WERI-Rb-1 (cell line): ENCODE data around the gene OSBPL10.

Source experiments
- DNase-seq: peaks from one replicate; pipeline ENCODE4 v3.0.0-alpha.2; 2020
- H3K27ac ChIP-seq: fragments of 250-450 bp; sonication (Bioruptor Pico); 2 replicates; pipeline ENCODE4 v1.5.1; 2020; ENCODE audit warnings: mild to moderate bottlenecking, moderate library complexity
- H3K27me3 ChIP-seq: fragments of 250-450 bp; sonication (Bioruptor Pico); 2 replicates; pipeline ENCODE4 v1.5.1; 2021; ENCODE audit warnings: mild to moderate bottlenecking, low read depth, moderate library complexity; ENCODE audit not compliant: insufficient read depth, severe bottlenecking
- H3K36me3 ChIP-seq: fragments of 250-450 bp; sonication (Bioruptor Pico); 2 replicates; pipeline ENCODE4 v1.5.1; 2020; ENCODE audit warnings: mild to moderate bottlenecking, moderate library complexity
- H3K4me3 ChIP-seq: 2 replicates; pipeline ENCODE4 v1.5.1; 2011; ENCODE audit warnings: low read depth, mild to moderate bottlenecking, control low read depth, low read length
- H3K9me3 ChIP-seq: fragments of 250-450 bp; sonication (Bioruptor Pico); 2 replicates; pipeline ENCODE4 v1.5.1; 2021; ENCODE audit warnings: mild to moderate bottlenecking, moderate library complexity; ENCODE audit not compliant: severe bottlenecking
- CTCF ChIP-seq: IDR thresholded peaks from 2 replicates; pipeline ENCODE4 v1.5.1; 2011; ENCODE audit warnings: low read depth, mild to moderate bottlenecking, control low read depth, inconsistent platforms, low read length

Gene OSBPL10

DNA sequence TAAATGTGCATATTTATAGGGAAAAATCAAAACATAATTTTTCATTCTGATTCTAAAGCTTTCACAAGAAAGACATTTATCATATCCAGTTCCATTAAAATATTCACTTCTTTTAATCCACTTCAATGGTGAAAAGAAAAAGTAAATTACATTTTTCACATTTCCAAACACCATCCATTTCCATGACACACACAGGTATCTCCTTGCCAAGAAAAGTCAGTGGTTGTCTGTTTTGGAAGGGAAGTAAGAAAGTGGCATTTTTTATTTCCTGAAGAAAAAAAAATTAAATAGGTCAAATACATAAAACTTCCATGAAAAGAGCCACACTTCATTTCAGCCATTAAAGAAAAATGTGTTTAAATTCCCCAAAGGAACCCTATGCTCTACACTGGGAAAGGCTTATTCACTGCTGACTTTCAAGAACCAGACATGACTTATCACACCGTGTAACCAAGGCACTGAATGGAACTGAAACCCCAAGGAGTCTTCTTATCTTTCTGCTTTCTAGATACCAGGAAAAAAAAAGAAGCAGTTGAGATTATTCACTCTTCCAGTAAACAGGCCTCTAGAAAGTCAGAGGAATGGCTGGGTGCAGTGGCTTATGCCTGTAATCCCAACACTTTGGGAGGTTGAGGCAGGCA, 44.5 kb downstream of the OSBPL10 start:
- no peaks in the 10 kb centered on the region for H3K27me3 ChIP-seq
- no peak for TF ChIP-seq CTCF
- no peak overlapping the region for H3K27ac ChIP-seq
- H3K9me3 ChIP-seq: no peaks in the 10 kb centered on the region
- DNase-seq: no peak
- no peaks in the 10 kb centered on the region for H3K36me3 ChIP-seq
- no peak overlapping the region for H3K4me3 ChIP-seq

DNA sequence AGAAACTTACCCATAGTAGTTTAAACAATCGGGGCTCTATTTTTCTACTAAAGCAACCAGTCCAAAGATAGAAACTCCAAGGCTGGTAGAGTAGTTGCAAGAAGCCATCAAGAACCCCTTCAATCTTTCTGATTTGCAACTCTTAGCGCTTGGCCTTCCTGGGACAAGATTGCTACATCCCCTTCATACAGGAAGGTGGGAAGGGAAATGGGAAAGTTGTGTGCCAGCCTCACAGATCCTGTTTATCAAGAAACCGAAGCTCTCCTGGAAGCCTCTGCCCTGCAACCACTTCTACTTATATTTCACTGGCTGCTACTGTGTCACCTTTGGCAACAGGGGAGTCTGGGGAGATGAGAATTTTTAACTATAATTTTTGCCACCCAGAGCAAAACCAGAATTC, 46.2 kb downstream of the OSBPL10 start:
- TF ChIP-seq CTCF: no peak
- Histone ChIP-seq H3K36me3 (no peaks in the 10 kb centered on the region), H3K9me3 (no peaks in the 10 kb centered on the region), H3K4me3 (no peak overlapping the region), H3K27me3 (no peaks in the 10 kb centered on the region), H3K27ac (no peak overlapping the region)
- no peak for DNase-seq

DNA sequence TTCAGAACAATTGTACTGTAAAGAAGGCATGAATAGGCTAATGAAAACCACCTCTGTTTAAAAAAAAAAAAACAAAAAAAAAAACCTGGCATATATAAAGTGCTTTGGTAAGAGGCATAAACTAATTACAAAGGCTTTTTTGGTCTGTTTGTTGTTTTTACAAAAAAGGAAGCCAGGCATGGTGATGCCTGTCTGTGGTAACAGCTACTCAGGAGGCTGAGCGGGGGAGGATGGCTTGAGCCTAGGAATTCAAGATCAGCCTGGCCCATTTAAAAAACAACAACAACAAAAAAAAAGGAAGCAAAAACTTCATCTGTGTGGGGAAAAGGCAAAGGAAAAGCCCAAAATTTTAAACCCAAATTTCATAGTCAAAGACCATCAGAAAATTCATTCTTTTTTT, 47.0 kb downstream of the OSBPL10 start:
- H3K9me3 ChIP-seq: no peaks in the 10 kb centered on the region
- DNase-seq: no peak
- no peaks in the 10 kb centered on the region for H3K36me3 ChIP-seq
- no peak for TF ChIP-seq CTCF
- H3K4me3 ChIP-seq: no peak overlapping the region
- no peak overlapping the region for H3K27ac ChIP-seq
- H3K27me3 ChIP-seq: no peaks in the 10 kb centered on the region

GRCh38 chr3:31932990-31933389, 48.1 kb downstream of the OSBPL10 start:
- Histone ChIP-seq H3K4me3 (no peak overlapping the region), H3K27ac (no peak overlapping the region), H3K9me3 (no peaks in the 10 kb centered on the region), H3K27me3 (no peaks in the 10 kb centered on the region), H3K36me3 (no peaks in the 10 kb centered on the region)
- no peak for DNase-seq
- no peak for TF ChIP-seq CTCF

- TF ChIP-seq CTCF: no peak
- Histone ChIP-seq H3K27ac (no peak overlapping the region), H3K27me3 (no peaks in the 10 kb centered on the region), H3K4me3 (no peak overlapping the region), H3K36me3 (no peaks in the 10 kb centered on the region), H3K9me3 (no peaks in the 10 kb centered on the region)
- DNase-seq: no peak
Measured at GRCh38 chr3:31929826-31930502, 51.1 kb downstream of the OSBPL10 start.

DNA sequence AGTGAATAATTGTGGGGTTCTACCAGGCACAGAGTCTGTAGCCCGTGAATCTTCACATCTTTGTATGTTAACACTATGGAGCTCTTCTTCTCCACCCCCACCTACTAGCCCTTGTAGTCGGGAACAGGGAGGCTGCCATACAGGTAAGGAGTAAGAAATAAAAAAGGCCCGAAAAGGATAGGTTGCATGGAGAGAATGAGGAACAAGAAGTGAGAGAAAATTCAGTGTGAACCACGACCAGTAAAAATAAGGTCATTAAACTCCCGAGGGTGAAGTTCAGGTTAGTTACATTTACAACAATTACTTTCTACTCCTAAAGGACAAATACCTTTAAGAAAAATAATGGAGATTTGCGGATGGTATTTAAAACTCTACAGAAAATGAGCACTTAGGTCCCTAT, 53.3 kb downstream of the OSBPL10 start:
- Histone ChIP-seq H3K9me3 (no peaks in the 10 kb centered on the region), H3K27ac (no peak overlapping the region), H3K4me3 (no peak overlapping the region), H3K36me3 (no peaks in the 10 kb centered on the region), H3K27me3 (no peaks in the 10 kb centered on the region)
- no peak for TF ChIP-seq CTCF
- DNase-seq: no peak
